Activated CD8-positive, alpha-beta memory T cell treated with anti-CD3 and anti-CD28 coated beads for 48 hours (primary cell): ENCODE data around the gene TM6SF1.
"Not testable (repeated sequence)": the region's sequence is repeated elsewhere in the genome, so short reads cannot be mapped to it uniquely, and the experiment has no call there.

ENCODE experiments used
- DNase-seq, 3 experiments: peaks; one replicate each; pipeline ENCODE4 v3.0.0-alpha.2; 2020; ENCODE audit warnings: low read depth in 2 of 3, low spot score in 2 of 3

TM6SF1 gene

GRCh38 chr15:83087576-83087975 lies 19.9 kb upstream of the TM6SF1 start:
- no peak for DNase-seq

GRCh38 chr15:83088876-83089275 lies 18.6 kb upstream of the TM6SF1 start:
- no peak for DNase-seq

GRCh38 chr15:83090465-83090864 lies 17.0 kb upstream of the TM6SF1 start:
- no peak for DNase-seq

GRCh38 chr15:83091965-83092308 lies 15.5 kb upstream of the TM6SF1 start:
- DNase-seq = not testable (repeated sequence)

GRCh38 chr15:83092309-83092976 lies 15.0 kb upstream of the TM6SF1 start:
- no peak for DNase-seq

- no peak for DNase-seq
Measured at GRCh38 chr15:83094583-83094982, 12.9 kb upstream of the TM6SF1 start.

- no peak for DNase-seq
Measured at GRCh38 chr15:83098079-83098478, 9.4 kb upstream of the TM6SF1 start.

GRCh38 chr15:83099290-83099689 lies 8.2 kb upstream of the TM6SF1 start:
- DNase-seq = no peak

- DNase-seq = no peak
Measured at GRCh38 chr15:83100097-83100646, 7.3 kb upstream of the TM6SF1 start.

GRCh38 chr15:83102346-83102745 lies 5.1 kb upstream of the TM6SF1 start:
- DNase-seq = no peak

- no peak for DNase-seq
Measured at GRCh38 chr15:83104141-83104540, 3.3 kb upstream of the TM6SF1 start.

- DNase-seq = no peak
Measured at GRCh38 chr15:83105440-83105839, 2.0 kb upstream of the TM6SF1 start.

GRCh38 chr15:83107841-83108181 lies 366 bp downstream of the TM6SF1 start:
- DNase-seq = no peak

GRCh38 chr15:83108266-83109219 lies 1.1 kb downstream of the TM6SF1 start:
- no peak for DNase-seq

GRCh38 chr15:83109532-83109931 lies 2.1 kb downstream of the TM6SF1 start:
- DNase-seq = no peak

GRCh38 chr15:83110381-83110780 lies 2.9 kb downstream of the TM6SF1 start:
- DNase-seq = no peak

GRCh38 chr15:83111149-83111548 lies 3.7 kb downstream of the TM6SF1 start:
- DNase-seq = no peak

- no peak for DNase-seq
Measured at GRCh38 chr15:83112233-83112955, 4.9 kb downstream of the TM6SF1 start.

- no peak for DNase-seq
Measured at GRCh38 chr15:83112956-83113299, 5.5 kb downstream of the TM6SF1 start.

GRCh38 chr15:83113881-83114674 lies 6.6 kb downstream of the TM6SF1 start:
- no peak for DNase-seq

- no peak for DNase-seq
Measured at GRCh38 chr15:83114856-83115255, 7.4 kb downstream of the TM6SF1 start.
